Karpas-422 (cell line): ENCODE data around the gene RNU5D-1. TPM values are rescaled to one million over a fixed set of nuclear protein-coding genes. Genes with fewer than 3 reads are reported as not detected.
A peak's percentile ranks its signal among the peaks of the same experiment; 100 is the strongest.

Experiments used
- DNase-seq: peaks from one replicate; pipeline ENCODE4 v3.0.0-alpha.2; 2015
- H2AFZ ChIP-seq: fragments of 200-600 bp; sonication (generic); 2 replicates; pipeline ENCODE4 v1.6.1; 2014; ENCODE audit warnings: antibody characterized with exemption, low read length, mixed read lengths
- H3K27ac ChIP-seq: fragments of 200-600 bp; sonication (generic); 2 replicates; pipeline ENCODE4 v1.5.1; 2014; ENCODE audit warnings: mild to moderate bottlenecking, low read length, moderate library complexity
- H3K27me3 ChIP-seq: fragments of 200-600 bp; sonication (generic); 2 replicates; pipeline ENCODE4 v1.6.1; 2014; ENCODE audit warnings: low read length, mixed read lengths
- H3K36me3 ChIP-seq: fragments of 200-600 bp; sonication (generic); 2 replicates; pipeline ENCODE4 v1.6.1; 2014; ENCODE audit warnings: low read length, mixed read lengths; ENCODE audit not compliant: insufficient read depth
- H3K4me1 ChIP-seq: fragments of 200-600 bp; sonication (generic); 2 replicates; pipeline ENCODE4 v1.6.1; 2014; ENCODE audit warnings: mild to moderate bottlenecking, low read length, mixed read lengths
- H3K4me2 ChIP-seq: fragments of 200-600 bp; sonication (generic); 2 replicates; pipeline ENCODE4 v1.6.1; 2014; ENCODE audit warnings: low read length, low read depth, mild to moderate bottlenecking; ENCODE audit not compliant: poor library complexity, severe bottlenecking
- H3K4me3 ChIP-seq: fragments of 200-600 bp; sonication (generic); 2 replicates; pipeline ENCODE4 v1.5.1; 2014; ENCODE audit warnings: mild to moderate bottlenecking, antibody characterized with exemption, low read length, mixed read lengths
- H3K79me2 ChIP-seq: fragments of 200-600 bp; sonication (generic); 2 replicates; pipeline ENCODE4 v1.6.1; 2014; ENCODE audit warnings: mild to moderate bottlenecking, low read length, mixed read lengths
- H3K9ac ChIP-seq: fragments of 200-600 bp; sonication (generic); 2 replicates; pipeline ENCODE4 v1.6.0; 2014; ENCODE audit warnings: low read length
- H3K9me2 ChIP-seq: fragments of 200-600 bp; sonication (generic), shearing (Covaris generic); replicated peaks from 2 replicates; pipeline ENCODE4 v1.6.0; 2014; ENCODE audit warnings: mild to moderate bottlenecking, low read length, moderate library complexity; ENCODE audit not compliant: insufficient read depth
- H3K9me3 ChIP-seq: fragments of 300-700, 200-600 bp; sonication (generic); 2 replicates; pipeline ENCODE4 v1.6.1; 2014; ENCODE audit warnings: low read length, mixed read lengths
- H4K20me1 ChIP-seq: fragments of 200-600 bp; sonication (generic); 2 replicates; pipeline ENCODE4 v1.6.1; 2014; ENCODE audit warnings: mild to moderate bottlenecking, antibody characterized with exemption, low read length, low read depth; ENCODE audit not compliant: insufficient read depth
- total RNA-seq: library from RNA; depleted of rRNA; stranded (reverse); fragments of >200 nt; shearing (Covaris generic); gene quantifications from 2 replicates; pipeline ENCODE4 v1.2.3, GENCODE V29; 2014; ENCODE audit warnings: low replicate concordance

Gene RNU5D-1
- total RNA-seq, 1 experiment from 2014 or later: not detected

DNA sequence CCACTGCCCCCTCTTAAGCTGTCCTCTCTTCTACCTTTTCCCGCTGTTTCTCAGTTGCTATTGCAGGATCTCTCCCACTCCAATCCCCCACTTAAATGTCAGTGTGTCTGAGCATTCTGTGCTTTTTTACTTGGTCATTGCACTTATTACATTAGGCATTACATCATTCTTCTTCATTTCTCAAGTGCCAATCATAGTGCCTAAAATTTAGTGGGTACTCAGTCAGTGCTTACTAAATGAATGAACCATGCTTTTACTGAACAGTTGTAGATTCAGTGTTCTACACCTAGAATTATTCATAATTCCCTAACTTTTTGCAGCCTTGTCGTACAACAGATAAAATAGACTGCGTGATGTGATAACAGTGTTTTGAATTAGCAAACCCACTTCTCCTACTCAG, 37.1 kb downstream of the RNU5D-1 start:
- no peak overlapping the region for H2AFZ ChIP-seq
- no peaks in the 10 kb centered on the region for H4K20me1 ChIP-seq

DNA sequence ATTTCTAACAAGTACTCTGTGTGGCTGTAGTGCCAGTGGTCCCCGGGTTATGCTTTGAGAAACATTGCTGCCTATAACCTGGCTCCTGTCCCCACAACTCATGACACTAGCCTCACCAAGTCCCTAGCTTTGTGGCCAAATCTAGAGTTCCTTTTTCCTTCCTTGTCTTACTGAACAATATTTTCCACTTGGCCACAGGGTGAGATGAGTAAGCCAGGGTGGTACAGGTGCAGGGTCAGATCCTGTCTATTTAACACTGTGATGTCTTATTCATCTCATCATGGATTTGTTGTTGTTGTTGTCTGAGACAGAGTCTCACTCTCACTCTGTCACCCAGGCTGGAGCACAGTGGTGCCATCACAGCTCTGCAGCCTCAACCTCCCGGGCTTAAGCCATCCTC, 37.8 kb downstream of the RNU5D-1 start:
- Histone ChIP-seq H3K27me3 (no peaks in the 10 kb centered on the region), H3K9me2 (no peaks in the 10 kb centered on the region), H2AFZ (no peak overlapping the region), H4K20me1 (no peaks in the 10 kb centered on the region), H3K4me2 (no peak overlapping the region), H3K79me2 (no peaks in the 10 kb centered on the region), H3K36me3 (no peaks in the 10 kb centered on the region), H3K9me3 (no peaks in the 10 kb centered on the region), H3K4me3 (no peak overlapping the region), H3K4me1 (peaks cover 41% of the 10 kb centered on the region), H3K27ac (no peak overlapping the region), H3K9ac (no peak overlapping the region)
- DNase-seq: no peak

More for the DNA sequence above, 37.1 kb downstream of the RNU5D-1 start:
- Histone ChIP-seq H3K79me2 (no peaks in the 10 kb centered on the region), H3K9me2 (no peaks in the 10 kb centered on the region), H3K36me3 (no peaks in the 10 kb centered on the region), H3K4me3 (no peak overlapping the region), H3K9me3 (no peaks in the 10 kb centered on the region), H3K27ac (peak overlapping the region; percentile 74; the same call in 1 of the 2 replicates), H3K4me1 (peaks cover 46% of the 10 kb centered on the region), H3K9ac (no peak overlapping the region), H3K4me2 (no peak overlapping the region), H3K27me3 (no peaks in the 10 kb centered on the region)
- DNase-seq: no peak

DNA sequence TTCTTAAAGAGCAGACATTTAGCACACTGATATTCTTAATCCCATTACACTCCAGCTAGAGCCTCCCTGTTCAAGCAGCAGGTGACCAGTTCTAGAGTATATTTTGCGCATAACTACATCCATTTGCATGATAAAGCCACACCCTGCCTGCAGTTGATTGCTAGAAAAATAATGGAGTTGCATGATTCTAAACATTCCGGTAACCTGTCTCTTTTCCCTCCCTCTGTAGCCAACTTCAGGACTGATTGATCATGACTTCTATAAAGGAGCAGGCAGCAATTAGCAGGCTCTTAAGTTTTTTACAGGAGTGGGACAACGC, 41.6 kb downstream of the RNU5D-1 start:
- H3K27me3 ChIP-seq: no peaks in the 10 kb centered on the region
- no peaks in the 10 kb centered on the region for H3K36me3 ChIP-seq
- H3K9me2 ChIP-seq: no peaks in the 10 kb centered on the region
- H3K79me2 ChIP-seq: no peaks in the 10 kb centered on the region
- DNase-seq: no peak
- no peaks in the 10 kb centered on the region for H3K9me3 ChIP-seq
- no peak overlapping the region for H3K4me3 ChIP-seq
- H3K4me1 ChIP-seq: peaks cover 4% of the 10 kb centered on the region; the same call in 1 of the 2 replicates
- no peak overlapping the region for H3K9ac ChIP-seq
- no peaks in the 10 kb centered on the region for H4K20me1 ChIP-seq
- H3K27ac ChIP-seq: no peak overlapping the region
- no peak overlapping the region for H2AFZ ChIP-seq
- H3K4me2 ChIP-seq: no peak overlapping the region

DNA sequence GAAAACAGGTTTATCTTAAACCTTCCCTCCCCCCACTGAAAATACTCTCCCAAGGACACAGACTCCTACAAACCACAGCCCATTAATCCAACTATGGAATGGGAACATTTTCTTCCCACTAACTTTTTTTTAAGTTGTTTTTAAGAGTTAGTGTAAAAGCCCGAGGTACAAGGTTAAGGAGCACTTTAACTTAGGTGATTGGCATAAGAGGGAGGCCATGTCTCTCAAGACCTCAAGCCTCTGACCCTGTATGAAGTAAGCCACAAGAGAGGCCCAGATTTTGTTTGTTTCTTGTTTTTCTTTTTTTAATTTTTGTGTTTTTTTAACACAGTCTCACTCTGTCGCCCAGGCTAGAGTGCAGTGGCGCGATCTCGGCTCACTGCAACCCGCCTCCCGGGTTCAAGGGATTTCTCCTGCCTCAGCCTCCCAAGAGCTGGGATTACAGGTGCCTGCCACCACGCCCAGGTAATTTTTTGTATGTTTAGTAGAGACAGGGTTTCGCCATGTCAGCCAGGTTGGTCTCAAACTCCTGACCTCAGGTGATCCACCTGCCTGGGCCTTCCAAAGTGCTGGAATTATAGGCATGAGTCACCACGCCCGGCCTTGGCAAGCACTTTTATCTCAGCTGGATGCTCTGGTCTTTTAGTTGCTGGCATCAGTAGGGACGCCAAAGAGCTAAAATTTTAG, 42.1 kb downstream of the RNU5D-1 start:
- Histone ChIP-seq H2AFZ (no peak overlapping the region), H3K4me2 (no peak overlapping the region), H3K36me3 (no peaks in the 10 kb centered on the region), H3K4me1 (no peaks in the 10 kb centered on the region), H3K9me3 (no peaks in the 10 kb centered on the region), H3K4me3 (no peak overlapping the region), H4K20me1 (no peaks in the 10 kb centered on the region), H3K9me2 (no peaks in the 10 kb centered on the region), H3K79me2 (no peaks in the 10 kb centered on the region), H3K27me3 (no peaks in the 10 kb centered on the region), H3K9ac (no peak overlapping the region), H3K27ac (no peak overlapping the region)
- DNase-seq: no peak

DNA sequence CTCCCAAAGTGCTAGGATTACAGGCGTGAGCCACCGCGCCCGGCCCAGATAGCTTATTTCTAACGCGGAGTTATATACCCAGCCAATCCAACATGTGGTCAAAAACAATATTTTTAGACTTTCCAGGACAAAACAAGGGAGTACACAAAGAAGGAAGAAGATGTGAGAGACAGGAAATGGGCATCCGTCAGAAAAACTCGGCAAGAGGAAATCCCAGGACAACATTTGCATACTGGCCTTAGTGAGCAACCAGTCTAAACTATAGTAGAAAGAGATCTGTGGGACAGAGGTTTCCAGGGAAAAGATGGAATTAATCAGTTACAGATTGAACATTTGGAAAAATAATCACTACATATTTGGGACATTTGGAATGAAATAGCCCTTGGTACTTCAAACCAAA, 45.1 kb downstream of the RNU5D-1 start:
- Histone ChIP-seq H3K79me2 (no peaks in the 10 kb centered on the region), H3K4me3 (no peak overlapping the region), H3K36me3 (no peaks in the 10 kb centered on the region), H3K27ac (no peak overlapping the region), H3K4me2 (no peak overlapping the region), H3K9me3 (no peaks in the 10 kb centered on the region), H4K20me1 (no peaks in the 10 kb centered on the region), H3K9me2 (no peaks in the 10 kb centered on the region), H3K4me1 (peaks cover 10% of the 10 kb centered on the region), H3K27me3 (no peaks in the 10 kb centered on the region), H3K9ac (no peak overlapping the region), H2AFZ (no peak overlapping the region)
- DNase-seq: no peak

DNA sequence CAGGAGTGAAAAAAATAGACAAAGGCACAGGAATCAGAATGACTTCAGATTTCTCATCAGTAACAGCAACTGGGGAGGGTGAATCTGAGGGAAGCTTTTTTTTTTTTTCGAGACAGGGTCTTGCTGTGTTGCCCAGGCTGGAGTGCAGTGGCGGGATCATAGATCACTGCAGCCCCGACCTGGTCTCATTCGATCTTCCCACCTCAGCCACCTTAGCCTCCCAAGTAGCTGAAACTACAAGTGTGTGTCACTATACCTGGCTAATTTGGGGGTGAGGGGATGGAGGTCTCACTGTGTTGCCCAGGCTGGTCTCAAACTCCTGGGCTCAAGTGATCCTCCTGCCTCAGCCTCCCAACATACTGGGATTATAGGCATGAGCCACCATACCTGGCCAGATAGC, 45.8 kb downstream of the RNU5D-1 start:
- Histone ChIP-seq H3K27ac (no peak overlapping the region), H4K20me1 (no peaks in the 10 kb centered on the region), H3K4me1 (peaks cover 10% of the 10 kb centered on the region), H3K79me2 (no peaks in the 10 kb centered on the region), H3K4me3 (no peak overlapping the region), H3K27me3 (no peaks in the 10 kb centered on the region), H3K9me2 (no peaks in the 10 kb centered on the region), H3K36me3 (no peaks in the 10 kb centered on the region), H3K4me2 (no peak overlapping the region), H3K9ac (no peak overlapping the region), H3K9me3 (no peaks in the 10 kb centered on the region), H2AFZ (no peak overlapping the region)
- DNase-seq: no peak

DNA sequence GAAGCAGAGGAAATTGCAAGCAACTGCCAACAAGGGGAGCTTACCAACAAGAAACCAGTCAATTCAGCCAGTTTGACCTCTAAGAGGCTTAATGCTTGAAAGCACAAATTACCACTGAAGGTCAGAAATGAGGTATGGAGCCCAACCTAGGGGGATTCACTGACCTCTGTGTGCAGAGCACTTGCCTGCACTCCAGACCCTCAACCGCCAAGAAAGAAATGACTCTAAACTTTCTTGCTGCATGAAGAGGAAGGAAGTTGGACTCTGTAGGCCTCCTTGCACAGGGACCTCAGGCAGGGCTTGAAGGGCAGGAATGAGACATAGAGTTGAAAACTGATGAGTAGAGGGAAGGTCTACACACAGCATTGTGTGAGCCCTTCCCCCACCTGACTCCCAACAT, 46.4 kb downstream of the RNU5D-1 start:
- no peak for DNase-seq
- Histone ChIP-seq H3K27me3 (no peaks in the 10 kb centered on the region), H3K9me2 (no peaks in the 10 kb centered on the region), H3K79me2 (no peaks in the 10 kb centered on the region), H3K9me3 (no peaks in the 10 kb centered on the region), H3K27ac (no peak overlapping the region), H2AFZ (no peak overlapping the region), H3K4me2 (no peak overlapping the region), H4K20me1 (no peaks in the 10 kb centered on the region), H3K4me1 (peaks cover 10% of the 10 kb centered on the region), H3K4me3 (no peak overlapping the region), H3K36me3 (0 out of 2 replicates have a peak, but pooled peaks cover 2% of the 10 kb centered on the region), H3K9ac (no peak overlapping the region)

DNA sequence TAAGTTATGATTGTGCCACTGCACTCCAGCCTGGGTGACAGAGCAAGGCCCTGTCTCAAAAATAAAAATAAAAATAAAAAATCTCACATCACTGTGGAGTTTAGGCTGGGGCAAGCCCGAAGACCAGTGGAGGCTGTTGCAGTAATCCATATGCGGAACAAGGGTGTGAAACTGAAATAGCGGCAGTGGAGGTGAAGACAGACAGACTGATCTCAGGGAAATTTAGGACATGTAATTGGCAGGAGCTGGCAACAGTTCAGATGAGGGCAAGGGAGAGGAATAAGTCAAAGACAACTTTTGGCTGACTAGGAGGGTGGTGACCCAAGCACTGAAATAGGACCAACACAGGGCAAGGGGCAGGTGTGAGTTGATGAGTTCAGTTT, 48.1 kb downstream of the RNU5D-1 start:
- peaks cover 20% of the 10 kb centered on the region for H3K4me1 ChIP-seq
- no peak overlapping the region for H3K9ac ChIP-seq
- H3K9me3 ChIP-seq: no peaks in the 10 kb centered on the region
- H3K9me2 ChIP-seq: no peaks in the 10 kb centered on the region
- H3K4me2 ChIP-seq: no peak overlapping the region
- DNase-seq: no peak
- H4K20me1 ChIP-seq: no peaks in the 10 kb centered on the region
- 0 out of 2 replicates have a peak, but pooled peaks cover 4% of the 10 kb centered on the region for H3K36me3 ChIP-seq
- H3K27ac ChIP-seq: no peak overlapping the region
- H2AFZ ChIP-seq: no peak overlapping the region
- H3K79me2 ChIP-seq: peaks cover 3% of the 10 kb centered on the region; the same call in 1 of the 2 replicates
- no peaks in the 10 kb centered on the region for H3K27me3 ChIP-seq
- no peak overlapping the region for H3K4me3 ChIP-seq
